Bronchial epithelial cell (primary cell): ENCODE measurements around the gene SMAD3. TPM values are rescaled to one million over a fixed set of nuclear protein-coding genes. Genes with fewer than 3 reads are reported as not detected.
A peak's percentile ranks its signal among the peaks of the same experiment; 100 is the strongest.

ENCODE experiments used
- DNase-seq: peaks from one replicate; pipeline ENCODE4 v3.0.0-alpha.2; 2010; ENCODE audit warnings: low read depth
- FAIRE-seq: peaks from 2 replicates; lab custom pipeline; 2011; peaks lifted over from hg19 to GRCh38; lab: Jason Lieb, UNC
- H3K27me3 ChIP-seq: 2 replicates; pipeline ENCODE4 v1.5.1; 2011; ENCODE audit warnings: low read length; ENCODE audit not compliant: control insufficient read depth, insufficient read depth
- H3K36me3 ChIP-seq: 2 replicates; pipeline ENCODE4 v1.5.1; 2011; ENCODE audit warnings: low read length; ENCODE audit not compliant: control insufficient read depth, insufficient read depth
- H3K4me3 ChIP-seq: 2 replicates; pipeline ENCODE4 v1.5.1; 2011; ENCODE audit warnings: mild to moderate bottlenecking, low read depth, low read length, control low read depth
- CTCF ChIP-seq: IDR thresholded peaks from 2 replicates; pipeline ENCODE4 v1.5.1; 2011; ENCODE audit warnings: mild to moderate bottlenecking, moderate library complexity, low read length, control low read depth, inconsistent platforms; ENCODE audit not compliant: insufficient read depth, severe bottlenecking
- total RNA-seq: library from RNA; depleted of rRNA; stranded (reverse); fragments of >200 nt; gene quantifications from 2 replicates; pipeline ENCODE4 v1.2.1, GENCODE V29; 2014

Gene SMAD3
- total RNA-seq, 1 donor from 2014 or later = 9.5 TPM

- no peaks in the 10 kb centered on the region for H3K27me3 ChIP-seq
- peaks cover 6% of the 10 kb centered on the region for H3K36me3 ChIP-seq
- peak; percentile 95 for DNase-seq
- H3K4me3 ChIP-seq = peak overlapping the region; percentile 2
- peak; percentile 47 for FAIRE-seq
- TF ChIP-seq CTCF = no peak
Observed at GRCh38 chr15:67125589-67126502, 60.4 kb downstream of the SMAD3 start.

- Histone ChIP-seq H3K4me3 (no peak overlapping the region), H3K36me3 (peaks cover 8% of the 10 kb centered on the region), H3K27me3 (no peaks in the 10 kb centered on the region)
- TF ChIP-seq CTCF = no peak
- DNase-seq = no peak
- FAIRE-seq = no peak
Observed at GRCh38 chr15:67126551-67127330, 61.3 kb downstream of the SMAD3 start.

- Histone ChIP-seq H3K36me3 (peaks cover 9% of the 10 kb centered on the region), H3K4me3 (no peak overlapping the region), H3K27me3 (no peaks in the 10 kb centered on the region)
- TF ChIP-seq CTCF = no peak
- peak; percentile 79 for FAIRE-seq
- peak; percentile 98 for DNase-seq
Observed at GRCh38 chr15:67127331-67127664, 61.9 kb downstream of the SMAD3 start.

GRCh38 chr15:67127965-67128364, 62.6 kb downstream of the SMAD3 start:
- no peak for TF ChIP-seq CTCF
- DNase-seq (peak; percentile 98), FAIRE-seq (peak; percentile 86)
- H3K4me3 ChIP-seq = no peak overlapping the region
- H3K27me3 ChIP-seq = no peaks in the 10 kb centered on the region
- peaks cover 9% of the 10 kb centered on the region for H3K36me3 ChIP-seq

GRCh38 chr15:67130166-67130565, 64.8 kb downstream of the SMAD3 start:
- H3K36me3 ChIP-seq = peaks cover 9% of the 10 kb centered on the region
- DNase-seq (no peak), FAIRE-seq (no peak)
- no peak overlapping the region for H3K4me3 ChIP-seq
- no peak for TF ChIP-seq CTCF
- no peaks in the 10 kb centered on the region for H3K27me3 ChIP-seq
